ENCODE measurements around the gene TASOR2.

GRCh38 chr10:5665373-5666007, 19.1 kb upstream of the TASOR2 start:
- TF ChIP-seq CTCF (IDR thresholded peaks at IDR 0.05) (no peak), POLR2AphosphoS5 (IDR thresholded peaks at IDR 0.05; ENCODE audit: low read depth, low read length) (no peak)

Data from Panc1 (cell line).